ENCODE results near the gene SLC8A2.

SLC8A2 gene

GRCh38 chr19:47407417-47407774 is 64.3 kb downstream of the SLC8A2 start:
- DNase-seq (ENCODE audit: extremely low spot score) = no peak
- ChIA-PET POLR2A (no interaction called here), CTCF (no interaction called here)
- TF ChIP-seq SP1 (IDR thresholded peaks at IDR 0.05) (no peak), CTBP1 (IDR thresholded peaks at IDR 0.05; ENCODE audit: borderline replicate concordance) (no peak), BHLHE40 (IDR thresholded peaks at IDR 0.05; ENCODE audit: borderline replicate concordance) (no peak), SUZ12 (IDR thresholded peaks at IDR 0.05) (no peak), FOXK2 (IDR thresholded peaks at IDR 0.05) (no peak), TARDBP (IDR thresholded peaks at IDR 0.05) (no peak), ELF4 (IDR thresholded peaks at IDR 0.05) (no peak), FOXA1 (IDR thresholded peaks at IDR 0.05) (no peak), FOXM1 (IDR thresholded peaks at IDR 0.05; ENCODE audit: borderline replicate concordance) (no peak), ZNF384 (IDR thresholded peaks at IDR 0.05) (no peak), L3MBTL2 (conservative IDR thresholded peaks at IDR 0.05) (no peak), ARNT (IDR thresholded peaks at IDR 0.05) (no peak), LEF1 (IDR thresholded peaks at IDR 0.05; ENCODE audit: borderline replicate concordance) (no peak), HDGF (IDR thresholded peaks at IDR 0.05; ENCODE audit: borderline replicate concordance) (no peak), NFRKB (IDR thresholded peaks at IDR 0.05) (no peak), PKNOX1 (IDR thresholded peaks at IDR 0.05) (no peak)

- CTCF ChIA-PET = no interaction called here
- POLR2A ChIA-PET = no interaction called here
- peak; percentile 45 for DNase-seq (ENCODE audit: extremely low spot score)
- TF ChIP-seq FOXA1 (IDR thresholded peaks at IDR 0.05) (no peak), L3MBTL2 (conservative IDR thresholded peaks at IDR 0.05) (no peak), BHLHE40 (IDR thresholded peaks at IDR 0.05; ENCODE audit: borderline replicate concordance) (no peak), TARDBP (IDR thresholded peaks at IDR 0.05) (no peak), FOXM1 (IDR thresholded peaks at IDR 0.05; ENCODE audit: borderline replicate concordance) (no peak), NFRKB (IDR thresholded peaks at IDR 0.05) (no peak), CTBP1 (IDR thresholded peaks at IDR 0.05; ENCODE audit: borderline replicate concordance) (no peak), FOXK2 (IDR thresholded peaks at IDR 0.05) (no peak), SUZ12 (IDR thresholded peaks at IDR 0.05) (no peak), SP1 (IDR thresholded peaks at IDR 0.05) (no peak), ARNT (IDR thresholded peaks at IDR 0.05) (no peak), LEF1 (IDR thresholded peaks at IDR 0.05; ENCODE audit: borderline replicate concordance) (no peak), HDGF (IDR thresholded peaks at IDR 0.05; ENCODE audit: borderline replicate concordance) (no peak), ZNF384 (IDR thresholded peaks at IDR 0.05) (no peak), ELF4 (IDR thresholded peaks at IDR 0.05) (no peak), PKNOX1 (IDR thresholded peaks at IDR 0.05) (no peak)
Observed at GRCh38 chr19:47406711-47407416, 64.8 kb downstream of the SLC8A2 start.

- TF ChIP-seq ZNF384 (IDR thresholded peaks at IDR 0.05) = no peak
- no peak for TF ChIP-seq NFRKB (IDR thresholded peaks at IDR 0.05)
- no peak for TF ChIP-seq SP1 (IDR thresholded peaks at IDR 0.05)
- no peak for TF ChIP-seq ELF4 (IDR thresholded peaks at IDR 0.05)
- no peak for TF ChIP-seq FOXM1 (IDR thresholded peaks at IDR 0.05; ENCODE audit: borderline replicate concordance)
- TF ChIP-seq L3MBTL2 (conservative IDR thresholded peaks at IDR 0.05) = no peak
- no peak for TF ChIP-seq HDGF (IDR thresholded peaks at IDR 0.05; ENCODE audit: borderline replicate concordance)
- TF ChIP-seq ARNT (IDR thresholded peaks at IDR 0.05) = no peak
- TF ChIP-seq PKNOX1 (IDR thresholded peaks at IDR 0.05) = no peak
- TF ChIP-seq CTBP1 (IDR thresholded peaks at IDR 0.05; ENCODE audit: borderline replicate concordance) = no peak
- TF ChIP-seq BHLHE40 (IDR thresholded peaks at IDR 0.05; ENCODE audit: borderline replicate concordance) = no peak
- TF ChIP-seq SUZ12 (IDR thresholded peaks at IDR 0.05) = no peak
- no peak for TF ChIP-seq LEF1 (IDR thresholded peaks at IDR 0.05; ENCODE audit: borderline replicate concordance)
- TF ChIP-seq FOXK2 (IDR thresholded peaks at IDR 0.05) = no peak
- no peak for TF ChIP-seq TARDBP (IDR thresholded peaks at IDR 0.05)
- no peak for TF ChIP-seq FOXA1 (IDR thresholded peaks at IDR 0.05)
- POLR2A ChIA-PET = no interaction called here
- CTCF ChIA-PET = no interaction called here
- DNase-seq (ENCODE audit: extremely low spot score) = no peak
Observed at GRCh38 chr19:47405854-47406417, 65.8 kb downstream of the SLC8A2 start.

DNA sequence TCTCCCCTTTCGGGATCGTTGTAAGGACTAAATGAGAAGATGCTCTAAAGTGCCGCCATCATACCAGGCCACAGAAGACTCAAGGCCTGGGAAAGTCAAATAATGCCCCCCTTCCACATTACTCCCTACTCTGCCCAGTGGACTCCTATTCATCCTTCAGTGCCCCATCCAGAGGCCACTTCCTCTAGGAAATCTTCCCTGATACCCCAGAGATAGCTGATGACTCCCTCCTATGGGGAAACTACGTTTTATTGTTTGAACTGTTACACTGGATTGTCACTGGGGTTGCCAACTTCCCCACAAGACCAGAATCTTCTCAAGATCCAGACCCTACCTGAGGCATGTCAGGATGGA is 66.5 kb downstream of the SLC8A2 start:
- ChIA-PET CTCF (no interaction called here), POLR2A (no interaction called here)
- TF ChIP-seq L3MBTL2 (conservative IDR thresholded peaks at IDR 0.05) = no peak
- no peak for TF ChIP-seq ELF4 (IDR thresholded peaks at IDR 0.05)
- no peak for TF ChIP-seq ARNT (IDR thresholded peaks at IDR 0.05)
- no peak for DNase-seq (ENCODE audit: extremely low spot score)

GRCh38 chr19:47404334-47405196 is 67.1 kb downstream of the SLC8A2 start:
- CTCF ChIA-PET = no interaction called here
- TF ChIP-seq FOXM1 (IDR thresholded peaks at IDR 0.05; ENCODE audit: borderline replicate concordance) (no peak), HDGF (IDR thresholded peaks at IDR 0.05; ENCODE audit: borderline replicate concordance) (no peak), ZNF384 (IDR thresholded peaks at IDR 0.05) (no peak), SP1 (IDR thresholded peaks at IDR 0.05) (no peak), FOXK2 (IDR thresholded peaks at IDR 0.05) (no peak), NFRKB (IDR thresholded peaks at IDR 0.05) (no peak), LEF1 (IDR thresholded peaks at IDR 0.05; ENCODE audit: borderline replicate concordance) (no peak), SUZ12 (IDR thresholded peaks at IDR 0.05) (no peak), ARNT (IDR thresholded peaks at IDR 0.05) (no peak), BHLHE40 (IDR thresholded peaks at IDR 0.05; ENCODE audit: borderline replicate concordance) (no peak), FOXA1 (IDR thresholded peaks at IDR 0.05) (no peak), TARDBP (IDR thresholded peaks at IDR 0.05) (no peak), CTBP1 (IDR thresholded peaks at IDR 0.05; ENCODE audit: borderline replicate concordance) (no peak), PKNOX1 (IDR thresholded peaks at IDR 0.05) (no peak), L3MBTL2 (conservative IDR thresholded peaks at IDR 0.05) (no peak), ELF4 (IDR thresholded peaks at IDR 0.05) (no peak)
- no peak for DNase-seq (ENCODE audit: extremely low spot score)
- POLR2A ChIA-PET = no interaction called here

All from HEK293T (cell line).